Keratinocyte (primary cell): Measurements from ENCODE around the gene SERPINA5. TPM values are rescaled to one million over a fixed set of nuclear protein-coding genes. Genes with fewer than 3 reads are reported as not detected.

Source experiments
- DNase-seq: peaks from one replicate; pipeline ENCODE4 v3.0.0-alpha.2; 2011; ENCODE audit warnings: low read depth, missing footprints, low spot score
- FAIRE-seq: peaks from 2 replicates; lab custom pipeline; 2011; peaks lifted over from hg19 to GRCh38; lab: Jason Lieb, UNC
- H2AFZ ChIP-seq: 2 replicates; pipeline ENCODE4 v1.6.0; 2012; ENCODE audit warnings: low read length, control low read depth, inconsistent platforms; ENCODE audit not compliant: control insufficient read depth
- H3K27ac ChIP-seq: 2 replicates; pipeline ENCODE4 v1.5.1; 2011; ENCODE audit warnings: low read length; ENCODE audit not compliant: control insufficient read depth, insufficient read depth
- H3K27me3 ChIP-seq: 3 replicates; pipeline ENCODE4 v1.6.0; 2011; ENCODE audit warnings: low read length; ENCODE audit not compliant: control insufficient read depth, insufficient read depth; ENCODE audit errors: extremely low read depth
- H3K36me3 ChIP-seq, 2 experiments: 2 replicates in 1 of 2; 3 replicates in 1 of 2; pipeline ENCODE4 v1.5.1; 2011; ENCODE audit warnings: low read length in 2 of 2, mild to moderate bottlenecking in 1 of 2; ENCODE audit not compliant: control insufficient read depth in 2 of 2, insufficient read depth in 2 of 2; ENCODE audit errors: extremely low read depth in 1 of 2
- H3K4me1 ChIP-seq: 3 replicates; pipeline ENCODE4 v1.5.1; 2011; ENCODE audit warnings: low read length; ENCODE audit not compliant: control insufficient read depth, insufficient read depth; ENCODE audit errors: extremely low read depth
- H3K4me2 ChIP-seq: 3 replicates; pipeline ENCODE4 v1.6.0; 2011; ENCODE audit warnings: low read depth, low read length; ENCODE audit not compliant: control insufficient read depth, insufficient read depth; ENCODE audit errors: extremely low read depth
- H3K4me3 ChIP-seq, 3 experiments: fragments of 200-600 bp in 1 of 3; sonication (generic) in 1 of 3; 2 replicates in 2 of 3; 3 replicates in 1 of 3; pipeline ENCODE4 v1.5.1; 2011 to 2016; ENCODE audit warnings: low read length in 3 of 3, mild to moderate bottlenecking in 3 of 3, control low read depth in 2 of 3, inconsistent platforms in 1 of 3, low read depth in 1 of 3, mixed read lengths in 1 of 3, mixed run types in 1 of 3, moderate library complexity in 1 of 3; ENCODE audit not compliant: control insufficient read depth in 2 of 3, insufficient read depth in 2 of 3; ENCODE audit errors: extremely low read depth in 1 of 3
- H3K79me2 ChIP-seq: 2 replicates; pipeline ENCODE4 v1.6.0; 2012; ENCODE audit warnings: low read length; ENCODE audit not compliant: control insufficient read depth, insufficient read depth
- H3K9ac ChIP-seq: 3 replicates; pipeline ENCODE4 v1.6.0; 2011; ENCODE audit warnings: low read length; ENCODE audit not compliant: control insufficient read depth, insufficient read depth; ENCODE audit errors: extremely low read depth
- H3K9me1 ChIP-seq: 3 replicates; pipeline ENCODE4 v1.6.0; 2011; ENCODE audit warnings: low read length; ENCODE audit not compliant: control insufficient read depth, insufficient read depth; ENCODE audit errors: extremely low read depth
- H3K9me3 ChIP-seq: 2 replicates; pipeline ENCODE4 v1.5.1; 2012; ENCODE audit warnings: low read depth, low read length; ENCODE audit not compliant: control insufficient read depth
- H4K20me1 ChIP-seq: 3 replicates; pipeline ENCODE4 v1.6.0; 2011; ENCODE audit warnings: low read length; ENCODE audit not compliant: control insufficient read depth, insufficient read depth; ENCODE audit errors: extremely low read depth
- CTCF ChIP-seq, 3 experiments: IDR thresholded peaks in 1 of 3; conservative IDR thresholded peaks in 1 of 3; optimal IDR thresholded peaks in 1 of 3; 2 replicates in 2 of 3; 3 replicates in 1 of 3; pipeline versions ENCODE3 to v1.5.1; 2011; ENCODE audit warnings: low read length in 3 of 3, mild to moderate bottlenecking in 3 of 3, moderate library complexity in 2 of 3, control low read depth in 1 of 3, inconsistent platforms in 1 of 3; ENCODE audit not compliant: insufficient read depth in 2 of 3; ENCODE audit errors: extremely low read depth in 1 of 3
- EZH2 ChIP-seq: IDR thresholded peaks from one replicate; pipeline ENCODE4 v1.6.1; 2012; ENCODE audit warnings: inconsistent platforms, mild to moderate bottlenecking, low read length, moderate library complexity
- dilution Hi-C: fragments of 300-500 bp; cut with MboI; formaldehyde crosslinking; loops from one replicate; pipeline ENCODE4 v1.7.0; 2020; ENCODE audit warnings: low sequenced_read_pairs; ENCODE audit not compliant: extremely low pct_ligation_motif_present
- polyA plus RNA-seq, 5 experiments: library from polyadenylated mRNA; depleted of rRNA in 3 of 5; stranded (reverse) in 3 of 5; stranded (forward) in 1 of 5; unstranded in 1 of 5; fragments of >200 nt; gene quantifications; 1 replicate in 1 of 5; 2 replicates in 3 of 5; 3 replicates in 1 of 5; pipeline versions ENCODE4 v1.2.1 to v1.2.3, GENCODE V29; 2011 to 2012; ENCODE audit warnings: missing spikeins in 2 of 5, low read depth in 1 of 5, low replicate concordance in 1 of 5

SERPINA5 gene
- polyA plus RNA-seq, 1 donor (not counting 4 experiments of a cell fraction or from before 2014, with no cell fraction given), result not detected

GRCh38 chr14:94545131-94545841 is 35.9 kb upstream of the SERPINA5 start:
- Histone ChIP-seq H3K9me3 (no peaks in the 10 kb centered on the region), H3K36me3 (no peaks in the 10 kb centered on the region), H3K27me3 (no peaks in the 10 kb centered on the region), H2AFZ (no peak overlapping the region), H3K9ac (no peak overlapping the region), H3K4me3 (no peak overlapping the region), H3K4me2 (no peak overlapping the region), H4K20me1 (no peaks in the 10 kb centered on the region), H3K4me1 (peaks cover 22% of the 10 kb centered on the region), H3K79me2 (no peaks in the 10 kb centered on the region), H3K27ac (no peak overlapping the region), H3K9me1 (no peaks in the 10 kb centered on the region)
- dilution Hi-C loops, result no loop called here
- no peak for TF ChIP-seq EZH2
- no peak for TF ChIP-seq CTCF (optimal IDR thresholded peaks at IDR 0.05 in 1 of 3, IDR thresholded peaks at IDR 0.05 in 1 of 3, conservative IDR thresholded peaks at IDR 0.05 in 1 of 3; ENCODE audit: extremely low read depth in 1 of 3, insufficient read depth in 2 of 3, low read length in 3 of 3)
- FAIRE-seq (no peak), DNase-seq (no peak)

GRCh38 chr14:94547151-94547680 is 34.0 kb upstream of the SERPINA5 start:
- peaks cover 17% of the 10 kb centered on the region for H3K4me1 ChIP-seq
- no peaks in the 10 kb centered on the region for H4K20me1 ChIP-seq
- no peak overlapping the region for H3K4me2 ChIP-seq
- no peaks in the 10 kb centered on the region for H3K79me2 ChIP-seq
- dilution Hi-C loops, result no loop called here
- H3K9me3 ChIP-seq, result no peaks in the 10 kb centered on the region
- no peak overlapping the region for H3K9ac ChIP-seq
- no peaks in the 10 kb centered on the region for H3K27me3 ChIP-seq
- no peaks in the 10 kb centered on the region for H3K9me1 ChIP-seq
- no peak overlapping the region for H3K4me3 ChIP-seq
- H3K27ac ChIP-seq, result no peak overlapping the region
- no peak for DNase-seq
- H2AFZ ChIP-seq, result no peak overlapping the region
- TF ChIP-seq EZH2 (no peak), CTCF (optimal IDR thresholded peaks at IDR 0.05 in 1 of 3, IDR thresholded peaks at IDR 0.05 in 1 of 3, conservative IDR thresholded peaks at IDR 0.05 in 1 of 3; ENCODE audit: extremely low read depth in 1 of 3, insufficient read depth in 2 of 3, low read length in 3 of 3) (no peak)
- no peak for FAIRE-seq
- H3K36me3 ChIP-seq, result no peaks in the 10 kb centered on the region
